Fibroblast of pulmonary artery (primary cell): Measurements from ENCODE around the gene ABHD3.
"Not testable (repeated sequence)": the region's sequence is repeated elsewhere in the genome, so short reads cannot be mapped to it uniquely, and the experiment has no call there.

Experiments
- DNase-seq: peaks from one replicate; pipeline ENCODE4 v3.0.0-alpha.2; 2010; ENCODE audit warnings: low read depth
- H3K4me3 ChIP-seq: replicated peaks from 2 replicates; pipeline ENCODE4 v1.5.1; 2011; ENCODE audit warnings: low read depth, mild to moderate bottlenecking, control low read depth, low read length, moderate library complexity
- TF ChIP-seq, protein P1 (sequence below): IDR thresholded peaks from 2 replicates; pipeline ENCODE4 v1.5.1; 2011; ENCODE audit warnings: mild to moderate bottlenecking, control low read depth, low read length, inconsistent platforms; ENCODE audit errors: missing control alignments

The ABHD3 gene

DNA sequence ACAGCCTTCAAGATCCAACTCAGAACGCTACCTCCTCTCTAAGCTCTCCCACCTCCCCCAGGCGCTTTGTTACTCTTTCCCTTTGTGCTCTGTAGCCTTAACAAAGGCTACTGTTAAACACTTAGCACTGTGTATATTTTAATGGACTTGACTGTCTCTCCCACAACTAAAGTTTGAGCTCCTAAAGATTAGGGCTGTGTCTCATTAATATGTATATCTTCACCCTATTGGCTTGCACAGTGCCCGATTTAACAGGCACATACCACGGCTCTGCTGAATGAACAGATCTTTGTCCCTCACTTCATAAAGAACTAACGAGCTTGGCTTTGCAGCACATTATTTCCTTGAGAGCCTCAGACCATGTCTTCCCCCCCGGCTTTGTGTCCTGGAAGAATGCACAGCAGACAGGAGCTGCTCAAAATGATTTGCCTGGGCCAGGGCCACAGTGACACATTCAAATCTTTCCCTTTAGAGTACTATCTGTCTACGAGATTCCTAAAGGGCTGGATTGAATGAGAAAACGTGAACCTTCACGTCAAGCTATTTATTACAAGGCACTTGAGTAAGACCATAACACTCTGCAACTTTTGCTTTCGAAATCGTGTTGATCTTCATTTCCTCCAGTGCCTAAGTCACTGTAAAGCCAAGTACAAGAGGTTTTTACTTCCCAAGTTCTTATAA lies 22.1 kb downstream of the ABHD3 start:
- H3K4me3 ChIP-seq = peak overlapping the region; percentile 44
- peak; percentile 84 for DNase-seq
- TF ChIP-seq, protein P1, sequence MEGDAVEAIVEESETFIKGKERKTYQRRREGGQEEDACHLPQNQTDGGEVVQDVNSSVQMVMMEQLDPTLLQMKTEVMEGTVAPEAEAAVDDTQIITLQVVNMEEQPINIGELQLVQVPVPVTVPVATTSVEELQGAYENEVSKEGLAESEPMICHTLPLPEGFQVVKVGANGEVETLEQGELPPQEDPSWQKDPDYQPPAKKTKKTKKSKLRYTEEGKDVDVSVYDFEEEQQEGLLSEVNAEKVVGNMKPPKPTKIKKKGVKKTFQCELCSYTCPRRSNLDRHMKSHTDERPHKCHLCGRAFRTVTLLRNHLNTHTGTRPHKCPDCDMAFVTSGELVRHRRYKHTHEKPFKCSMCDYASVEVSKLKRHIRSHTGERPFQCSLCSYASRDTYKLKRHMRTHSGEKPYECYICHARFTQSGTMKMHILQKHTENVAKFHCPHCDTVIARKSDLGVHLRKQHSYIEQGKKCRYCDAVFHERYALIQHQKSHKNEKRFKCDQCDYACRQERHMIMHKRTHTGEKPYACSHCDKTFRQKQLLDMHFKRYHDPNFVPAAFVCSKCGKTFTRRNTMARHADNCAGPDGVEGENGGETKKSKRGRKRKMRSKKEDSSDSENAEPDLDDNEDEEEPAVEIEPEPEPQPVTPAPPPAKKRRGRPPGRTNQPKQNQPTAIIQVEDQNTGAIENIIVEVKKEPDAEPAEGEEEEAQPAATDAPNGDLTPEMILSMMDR = no peak

- DNase-seq = no peak
- no peak overlapping the region for H3K4me3 ChIP-seq
- TF ChIP-seq, protein P1 = no peak
These were observed 24.4 kb downstream of the ABHD3 start for GRCh38 chr18:21680161-21680560.

DNA sequence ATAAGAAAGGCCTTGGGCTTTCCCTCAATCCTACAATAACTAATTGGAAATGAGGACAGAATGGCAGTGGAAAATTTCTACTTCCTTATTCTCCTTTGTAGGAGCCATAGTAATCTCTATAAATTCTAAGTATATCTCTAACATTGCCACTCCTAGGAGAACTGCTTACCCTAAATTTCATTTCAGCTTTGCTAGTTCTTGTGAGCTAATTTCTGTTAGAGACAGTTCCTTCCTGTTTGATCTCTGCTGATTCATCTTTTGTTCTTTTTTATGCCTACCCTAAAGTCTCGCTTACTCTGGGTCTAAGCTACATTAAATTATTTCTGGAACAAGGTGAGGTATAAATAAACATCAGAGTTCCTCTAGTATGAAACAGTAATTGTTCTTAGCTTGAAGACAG lies 25.7 kb downstream of the ABHD3 start:
- TF ChIP-seq, protein P1 = no peak
- DNase-seq = no peak
- H3K4me3 ChIP-seq = no peak overlapping the region

DNA sequence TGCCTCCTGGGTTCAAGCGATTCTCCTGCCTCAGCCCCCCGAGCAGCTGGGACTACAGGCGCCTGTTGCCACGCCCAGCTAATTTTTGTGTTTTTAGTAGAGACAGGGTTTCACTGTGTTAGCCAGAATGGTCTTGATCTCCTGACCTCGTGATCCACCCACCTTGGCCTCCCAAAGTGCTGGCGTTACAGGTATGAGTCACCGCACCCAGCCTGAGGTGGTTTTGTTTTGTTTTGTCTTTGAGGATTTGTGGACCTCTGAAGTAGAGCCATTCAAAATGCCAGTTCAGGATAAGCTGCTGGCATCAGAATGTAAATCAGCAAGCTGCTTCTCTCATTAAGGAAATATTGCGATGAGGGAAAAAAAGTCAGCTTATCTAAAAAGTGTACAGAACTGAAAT lies 29.2 kb downstream of the ABHD3 start:
- DNase-seq, H3K4me3 ChIP-seq: not testable (repeated sequence)

GRCh38 chr18:21672521-21673267 lies 31.9 kb downstream of the ABHD3 start:
- no peak overlapping the region for H3K4me3 ChIP-seq
- TF ChIP-seq, protein P1 = no peak
- DNase-seq = no peak

DNA sequence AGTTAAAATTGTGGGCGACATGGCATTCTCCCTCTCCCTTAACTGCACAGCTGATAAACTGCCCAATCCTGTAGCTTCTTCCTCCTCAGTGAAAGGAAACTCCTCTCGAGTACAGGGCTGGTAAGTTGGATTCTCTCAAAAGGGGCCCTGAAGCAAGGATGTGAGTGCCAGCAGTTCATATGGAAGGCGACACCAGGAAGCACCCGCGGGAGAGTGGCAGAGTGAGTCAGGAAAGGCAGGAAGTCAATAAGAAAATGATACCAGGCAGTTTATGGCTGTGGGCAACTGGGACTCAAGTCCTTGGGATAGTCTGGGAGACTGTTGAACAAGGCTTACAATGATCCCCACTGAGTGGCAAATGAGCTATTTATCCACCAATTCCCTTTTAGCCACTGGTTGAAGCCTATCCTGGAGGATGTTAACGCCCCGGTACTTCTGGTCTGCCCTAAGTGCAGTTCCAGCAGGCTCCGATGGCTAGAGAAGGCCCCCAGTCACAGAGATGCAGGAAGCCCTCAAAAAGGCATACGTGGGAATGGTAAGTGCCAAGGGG lies 34.8 kb downstream of the ABHD3 start:
- no peak overlapping the region for H3K4me3 ChIP-seq
- TF ChIP-seq, protein P1 = no peak
- DNase-seq = no peak

DNA sequence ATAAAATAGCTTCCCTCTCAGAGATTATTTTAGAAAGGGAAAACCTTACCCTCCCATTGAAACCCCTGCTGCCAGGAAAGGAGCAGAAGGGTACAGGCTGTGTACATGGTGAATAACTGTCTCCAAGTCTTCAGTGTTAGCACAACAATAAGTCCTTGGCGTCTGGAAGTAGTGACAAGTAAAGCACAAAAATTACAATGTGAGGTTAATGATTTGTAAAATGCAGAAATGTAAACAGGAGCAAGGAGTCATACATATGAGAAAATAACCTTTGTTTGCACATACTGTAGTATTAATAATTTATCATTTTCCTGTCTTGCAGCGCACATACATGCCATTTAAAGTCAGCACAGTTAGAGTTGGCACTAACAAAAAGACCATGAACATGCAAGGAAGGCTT lies 40.5 kb downstream of the ABHD3 start:
- TF ChIP-seq, protein P1 = no peak
- DNase-seq = no peak
- H3K4me3 ChIP-seq = no peak overlapping the region
